Measurements from ENCODE around the gene ZBTB4.
"Not testable (repeated sequence)": the region's sequence is repeated elsewhere in the genome, so short reads cannot be mapped to it uniquely, and the experiment has no call there.

- not testable (repeated sequence) for TF ChIP-seq EZH2phosphoT487 (conservative IDR thresholded peaks at IDR 0.05; ENCODE audit: low read length); CTCF (IDR thresholded peaks at IDR 0.05; ENCODE audit: insufficient read depth, low read length, poor library complexity, severe bottlenecking)
Measured at GRCh38 chr17:7481275-7481674, 1.8 kb upstream of the ZBTB4 start, which contains the start of gene SLC35G6.

All from SU-DHL-6 (cell line).